AG04449 (cell line): ENCODE data around the gene ZBTB7B.

Source experiments
- CTCF ChIA-PET: fragments of 350-600 bp; formaldehyde crosslinking; extraction: SDS; loops from one replicate; lab custom pipeline; 2021; ENCODE audit warnings: antibody characterized with exemption; lab: Yijun Ruan, JAX
- POLR2A ChIA-PET: fragments of 400-600, 350-600 bp; formaldehyde crosslinking; extraction: SDS; loops from one replicate; lab custom pipeline; 2020; ENCODE audit warnings: antibody characterized with exemption, inconsistent platforms; lab: Yijun Ruan, JAX
- DNase-seq: peaks from one replicate; pipeline ENCODE4 v3.0.0-alpha.2; 2010; ENCODE audit warnings: low read depth, low spot score
- H3K4me3 ChIP-seq: 2 replicates; pipeline ENCODE4 v1.5.1; 2011; ENCODE audit warnings: low read depth, mild to moderate bottlenecking, control low read depth, low read length
- TF ChIP-seq, protein P1 (sequence below): IDR thresholded peaks from one replicate; pipeline ENCODE4 v1.5.1; 2011; ENCODE audit warnings: mild to moderate bottlenecking, moderate library complexity, low read length, control low read depth, inconsistent platforms; ENCODE audit not compliant: insufficient read depth; ENCODE audit errors: missing control alignments

ZBTB7B gene

DNA sequence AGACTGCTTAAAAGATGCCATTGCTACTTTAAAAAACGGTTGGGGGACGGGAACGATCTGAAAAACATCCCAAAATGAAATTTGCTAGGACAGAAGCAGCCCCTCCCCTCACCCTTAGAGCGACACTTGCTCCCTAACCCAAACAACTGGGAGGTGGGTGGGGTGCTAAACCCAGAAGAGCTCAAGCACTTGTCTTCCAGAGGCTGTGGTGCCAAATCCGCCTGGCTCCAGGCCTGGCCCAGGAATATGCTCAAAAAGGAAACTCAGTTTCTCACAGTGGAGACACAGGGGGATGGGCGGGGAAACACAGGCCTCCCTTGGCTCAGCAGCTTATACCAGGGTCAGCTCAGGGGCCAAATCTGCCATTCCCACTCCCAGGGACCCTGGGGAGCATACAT, 46.1 kb upstream of the ZBTB7B start:
- CTCF ChIA-PET = interaction anchor here (0.5 to 5.5 kb wide), 20 partner anchors 8 to 396 kb away, joined by 3 to 70 read pairs (median 8); partner anchors contain the start of genes ADAM15, LENEP and SHC1
- no peak for DNase-seq
- POLR2A ChIA-PET = interaction anchor here (1.2 to 3.2 kb wide), 6 partner anchors 14 to 96 kb away, joined by 3 to 22 read pairs (median 7); partner anchors contain the start of genes CKS1B, PMVK and SHC1
- TF ChIP-seq, protein P1, sequence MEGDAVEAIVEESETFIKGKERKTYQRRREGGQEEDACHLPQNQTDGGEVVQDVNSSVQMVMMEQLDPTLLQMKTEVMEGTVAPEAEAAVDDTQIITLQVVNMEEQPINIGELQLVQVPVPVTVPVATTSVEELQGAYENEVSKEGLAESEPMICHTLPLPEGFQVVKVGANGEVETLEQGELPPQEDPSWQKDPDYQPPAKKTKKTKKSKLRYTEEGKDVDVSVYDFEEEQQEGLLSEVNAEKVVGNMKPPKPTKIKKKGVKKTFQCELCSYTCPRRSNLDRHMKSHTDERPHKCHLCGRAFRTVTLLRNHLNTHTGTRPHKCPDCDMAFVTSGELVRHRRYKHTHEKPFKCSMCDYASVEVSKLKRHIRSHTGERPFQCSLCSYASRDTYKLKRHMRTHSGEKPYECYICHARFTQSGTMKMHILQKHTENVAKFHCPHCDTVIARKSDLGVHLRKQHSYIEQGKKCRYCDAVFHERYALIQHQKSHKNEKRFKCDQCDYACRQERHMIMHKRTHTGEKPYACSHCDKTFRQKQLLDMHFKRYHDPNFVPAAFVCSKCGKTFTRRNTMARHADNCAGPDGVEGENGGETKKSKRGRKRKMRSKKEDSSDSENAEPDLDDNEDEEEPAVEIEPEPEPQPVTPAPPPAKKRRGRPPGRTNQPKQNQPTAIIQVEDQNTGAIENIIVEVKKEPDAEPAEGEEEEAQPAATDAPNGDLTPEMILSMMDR = no peak
- peak overlapping the region; percentile 66 for H3K4me3 ChIP-seq

DNA sequence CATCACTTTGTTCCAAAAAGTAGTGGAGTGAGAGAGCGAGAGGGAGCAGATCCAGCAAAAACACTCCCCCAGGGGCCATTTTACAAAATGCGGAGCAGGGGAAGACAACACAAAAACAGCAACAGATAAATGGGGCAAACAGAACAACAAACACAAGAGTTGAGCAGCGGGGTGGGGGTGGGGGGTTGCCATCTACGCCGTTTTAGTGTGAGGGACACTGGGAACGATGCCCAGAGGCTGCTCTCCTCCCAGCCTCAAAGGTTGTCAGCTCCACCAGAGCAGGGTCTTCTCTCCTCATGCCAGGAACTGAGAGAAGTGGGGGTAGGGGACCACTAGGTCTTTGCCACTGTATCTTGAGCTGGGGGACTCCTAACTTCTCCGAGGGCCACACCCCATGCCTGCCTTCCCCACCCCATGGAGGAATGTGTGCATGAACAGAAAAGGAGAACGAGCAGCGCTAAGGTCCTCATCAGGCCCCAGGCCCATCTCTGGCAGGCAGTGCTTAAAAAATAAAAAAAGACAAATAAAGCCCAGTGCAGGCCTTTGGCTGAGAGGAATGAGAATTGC, 45.4 kb upstream of the ZBTB7B start:
- TF ChIP-seq, protein P1 = no peak
- H3K4me3 ChIP-seq = no peak overlapping the region
- DNase-seq = no peak
- POLR2A ChIA-PET = interaction anchor here (3.2 kb wide), 1 partner anchor 13 kb away, joined by 22 read pairs; the partner anchor contains the start of gene SHC1
- CTCF ChIA-PET = interaction anchor here (0.5 to 5.5 kb wide), 11 partner anchors 15 to 287 kb away, joined by 3 to 70 read pairs (median 11); partner anchors contain the start of genes ADAM15, LENEP and SHC1

DNA sequence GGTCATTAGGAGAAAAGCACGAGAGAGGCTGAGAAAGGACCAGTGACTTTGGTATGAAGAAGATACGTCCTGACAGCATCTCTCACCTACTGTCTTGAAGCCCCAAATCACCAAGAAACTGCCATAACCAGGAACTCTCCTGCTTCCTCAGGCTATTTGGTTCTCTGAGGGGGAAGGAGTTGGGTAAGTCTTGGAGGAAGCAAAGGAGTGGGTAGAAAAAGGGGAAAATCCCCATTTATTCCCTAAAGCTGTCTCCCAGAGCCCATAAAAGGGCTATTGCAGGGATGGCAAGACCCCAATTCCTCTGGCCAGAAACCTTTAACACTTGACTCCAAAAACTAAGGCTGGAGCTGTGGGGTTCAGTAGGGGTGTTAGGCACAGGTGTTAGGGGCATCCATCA, 44.6 kb upstream of the ZBTB7B start:
- no peak overlapping the region for H3K4me3 ChIP-seq
- CTCF ChIA-PET = interaction anchor here (0.6 to 5.5 kb wide), 4 partner anchors 17 to 102 kb away, joined by 4 to 70 read pairs (median 48); partner anchors contain the start of gene LENEP
- POLR2A ChIA-PET = interaction anchor here (0.5 kb wide), 1 partner anchor 16 kb away, joined by 4 read pairs; no protein-coding TSS in a partner anchor
- no peak for DNase-seq
- TF ChIP-seq, protein P1 = no peak

DNA sequence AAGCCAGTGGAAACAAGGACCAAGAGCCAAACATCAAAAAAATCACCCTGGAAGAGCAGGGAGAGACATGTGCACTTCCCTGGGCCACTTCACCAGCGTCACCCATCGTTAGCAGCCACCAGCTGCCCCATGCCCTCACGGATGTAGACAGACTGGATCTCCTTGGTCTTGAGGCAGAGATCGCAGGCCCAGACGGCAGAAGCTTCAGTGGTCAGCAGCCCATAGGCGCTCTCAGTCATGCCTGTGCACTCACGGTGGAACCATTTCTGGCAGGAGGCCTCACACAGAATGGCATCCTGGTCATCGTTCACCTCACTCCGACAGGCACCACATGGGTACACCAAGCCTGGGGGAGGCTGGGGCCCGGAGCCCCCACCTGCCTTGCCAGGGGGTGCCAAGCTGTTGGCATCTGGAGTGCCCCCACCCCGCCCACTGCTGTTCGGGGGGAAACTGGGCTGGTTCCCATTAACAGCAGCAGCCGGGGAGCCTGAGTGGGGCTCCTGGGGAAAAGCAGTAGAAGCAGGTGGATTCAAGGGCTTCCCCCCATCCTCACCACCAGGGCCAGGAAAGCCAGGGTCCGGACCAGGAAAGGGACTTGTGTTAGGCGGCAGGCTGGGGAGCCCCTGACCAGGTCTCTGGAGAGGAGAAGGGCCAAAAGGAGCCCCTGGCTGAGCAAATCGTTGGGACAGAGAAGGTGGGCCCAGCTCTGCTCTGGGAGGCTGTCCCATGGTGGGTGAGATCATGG, 43.7 kb upstream of the ZBTB7B start:
- no peak overlapping the region for H3K4me3 ChIP-seq
- DNase-seq = no peak
- ChIA-PET POLR2A (interaction anchor here (0.5 to 0.8 kb wide), 2 partner anchors 15 to 25 kb away, joined by 3 to 4 read pairs; no protein-coding TSS in a partner anchor), CTCF (interaction anchor here (0.6 to 5.5 kb wide), 4 partner anchors 18 to 101 kb away, joined by 4 to 62 read pairs (median 18); partner anchors contain the start of gene LENEP)
- TF ChIP-seq, protein P1 = no peak

DNA sequence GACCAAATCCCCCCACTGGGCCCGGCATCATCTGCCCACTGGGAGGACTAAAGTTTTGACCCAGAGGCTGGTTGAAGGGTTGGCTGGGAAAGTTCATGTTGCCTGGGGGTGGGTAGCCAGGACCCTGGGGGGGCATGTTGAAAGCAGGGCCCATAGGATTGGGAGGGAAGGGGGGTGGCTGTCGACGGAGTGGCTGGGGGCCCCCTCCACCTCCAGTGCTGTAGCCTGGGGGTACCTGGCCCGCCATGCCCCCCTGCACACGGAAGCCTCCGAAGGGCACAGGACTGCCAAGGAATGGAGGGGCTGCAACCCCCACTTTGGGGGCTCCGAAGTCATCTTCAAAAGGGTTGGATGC, 43.2 kb upstream of the ZBTB7B start:
- no peak for DNase-seq
- ChIA-PET POLR2A (interaction anchor here (0.6 kb wide), 1 partner anchor 1016 kb away, joined by 3 read pairs; no protein-coding TSS in a partner anchor), CTCF (interaction anchor here (0.8 to 5.0 kb wide), 3 partner anchors 37 to 84 kb away, joined by 3 to 62 read pairs (median 4); partner anchors contain the start of gene LENEP)
- TF ChIP-seq, protein P1 = no peak
- H3K4me3 ChIP-seq = no peak overlapping the region
